ENCODE results near the gene NCOA5.

NCOA5 gene

DNA sequence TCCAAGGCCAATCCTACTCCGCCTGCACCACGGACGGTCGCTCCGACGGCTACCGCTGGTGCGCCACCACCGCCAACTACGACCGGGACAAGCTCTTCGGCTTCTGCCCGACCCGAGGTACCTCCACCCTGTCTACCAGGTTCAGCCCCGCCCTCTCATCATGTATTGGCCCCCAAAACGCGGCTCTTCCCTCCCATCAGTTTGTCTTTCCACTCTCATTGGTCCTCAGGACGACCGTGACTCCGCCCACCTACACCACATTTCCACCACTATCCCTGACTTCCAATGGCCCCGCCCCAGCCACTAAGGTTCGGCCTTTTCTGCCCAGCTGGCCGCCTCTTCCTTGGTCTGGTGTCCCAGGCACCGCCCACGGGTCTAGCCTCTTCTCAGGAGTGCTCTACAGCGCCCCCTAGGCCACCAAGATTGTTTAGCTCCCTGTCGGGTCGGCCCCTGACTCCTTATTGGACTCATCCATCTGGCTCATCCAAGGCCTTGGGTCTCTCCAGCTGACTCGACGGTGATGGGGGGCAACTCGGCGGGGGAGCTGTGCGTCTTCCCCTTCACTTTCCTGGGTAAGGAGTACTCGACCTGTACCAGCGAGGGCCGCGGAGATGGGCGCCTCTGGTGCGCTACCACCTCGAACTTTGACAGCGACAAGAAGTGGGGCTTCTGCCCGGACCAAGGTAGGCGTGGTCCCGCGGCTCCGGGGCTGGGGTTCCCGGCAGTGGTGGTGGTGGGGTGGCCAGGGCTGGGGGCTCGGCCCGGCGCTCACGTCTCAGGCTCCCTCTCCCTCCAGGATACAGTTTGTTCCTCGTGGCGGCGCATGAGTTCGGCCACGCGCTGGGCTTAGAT is 77.9 kb downstream of the NCOA5 start:
- peak in 1 of 2 experiments; percentile 9 for DNase-seq
